GM23338 (cell line): ENCODE results near the gene RAP1B.

Source experiments
- CREB1 ChIP-seq: fragments of 250-450 bp; sonication (Bioruptor Pico); IDR thresholded peaks from 2 replicates; pipeline ENCODE4 v1.5.0; 2020; ENCODE audit warnings: low read depth, mild to moderate bottlenecking, moderate library complexity
- EZH2 ChIP-seq: fragments of 200-600 bp; sonication (generic); IDR thresholded peaks from one replicate; pipeline ENCODE4 v1.8.0; 2017; ENCODE audit warnings: antibody characterized with exemption, mild to moderate bottlenecking, low read depth; ENCODE audit not compliant: unreplicated experiment
- EZH2phosphoT487 ChIP-seq: fragments of 200-600 bp; sonication (generic); IDR thresholded peaks from one replicate; pipeline ENCODE4 v1.8.1; 2018; ENCODE audit warnings: antibody characterized with exemption; ENCODE audit not compliant: unreplicated experiment
- JUNB ChIP-seq: IDR thresholded peaks from one replicate; pipeline ENCODE4 v1.6.1; 2016; ENCODE audit warnings: antibody characterized with exemption; ENCODE audit not compliant: unreplicated experiment
- NANOG ChIP-seq: IDR thresholded peaks from 2 replicates; pipeline ENCODE4 v1.6.1; 2016; ENCODE audit warnings: antibody characterized with exemption, borderline replicate concordance
- POLR2AphosphoS5 ChIP-seq: IDR thresholded peaks from 2 replicates; pipeline ENCODE4 v1.6.1; 2016; ENCODE audit warnings: antibody characterized with exemption, low read depth
- ZNF114 ChIP-seq: fragments of 250-450 bp; sonication (Bioruptor Pico); IDR thresholded peaks from 2 replicates; pipeline ENCODE4 v1.5.0; 2020; ENCODE audit warnings: mild to moderate bottlenecking, moderate library complexity
- TF ChIP-seq, protein P1 (sequence below), 2 experiments: fragments of 200-600 bp in 1 of 2; sonication (generic) in 1 of 2; conservative IDR thresholded peaks; 2 replicates each; pipeline versions ENCODE4 v1.5.1 to v1.6.1; 2016 to 2017; ENCODE audit warnings: antibody characterized with exemption in 2 of 2, low read depth in 2 of 2, mild to moderate bottlenecking in 2 of 2, moderate library complexity in 1 of 2
- TF ChIP-seq, protein P2 (sequence below): IDR thresholded peaks from one replicate; pipeline ENCODE4 v1.6.1; 2018; ENCODE audit warnings: antibody characterized with exemption; ENCODE audit not compliant: unreplicated experiment

DNA sequence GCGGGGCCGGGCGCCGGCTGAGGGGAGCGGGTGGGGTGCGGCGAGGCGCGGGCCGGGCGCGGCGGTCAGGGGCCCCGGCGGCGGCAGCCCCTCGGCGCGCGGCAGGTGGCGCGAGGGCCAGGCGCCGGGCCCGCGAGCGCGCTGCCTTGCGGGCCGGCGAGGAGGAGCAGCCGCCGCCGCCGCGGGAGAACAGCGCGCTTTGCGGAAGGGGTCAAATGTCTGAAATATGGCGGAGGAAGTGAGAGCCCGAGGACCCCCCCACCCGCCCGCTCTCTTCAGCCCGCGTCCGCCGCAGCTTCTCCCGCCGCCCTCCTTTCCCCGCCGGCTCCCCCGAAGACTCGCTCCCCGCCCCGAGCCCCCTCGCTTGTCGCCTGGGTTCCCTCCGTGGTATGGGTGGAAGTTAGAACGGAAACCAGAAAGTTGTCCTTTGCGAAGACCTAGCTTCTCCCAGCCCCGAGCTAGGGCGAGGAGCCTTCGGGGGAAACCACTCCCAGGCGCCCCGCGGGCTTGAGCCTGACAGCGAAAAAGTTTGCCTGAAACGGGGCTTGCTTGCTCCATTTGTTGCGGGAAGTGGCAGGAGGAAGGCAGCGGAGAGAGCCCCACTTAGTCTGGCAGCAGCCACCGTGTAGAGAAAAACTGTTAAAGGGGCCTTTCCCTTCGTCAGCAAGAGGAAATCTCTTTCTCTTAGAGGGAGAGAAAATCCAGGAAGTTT, 551 bp downstream of the RAP1B start:
- TF ChIP-seq, protein P1, sequence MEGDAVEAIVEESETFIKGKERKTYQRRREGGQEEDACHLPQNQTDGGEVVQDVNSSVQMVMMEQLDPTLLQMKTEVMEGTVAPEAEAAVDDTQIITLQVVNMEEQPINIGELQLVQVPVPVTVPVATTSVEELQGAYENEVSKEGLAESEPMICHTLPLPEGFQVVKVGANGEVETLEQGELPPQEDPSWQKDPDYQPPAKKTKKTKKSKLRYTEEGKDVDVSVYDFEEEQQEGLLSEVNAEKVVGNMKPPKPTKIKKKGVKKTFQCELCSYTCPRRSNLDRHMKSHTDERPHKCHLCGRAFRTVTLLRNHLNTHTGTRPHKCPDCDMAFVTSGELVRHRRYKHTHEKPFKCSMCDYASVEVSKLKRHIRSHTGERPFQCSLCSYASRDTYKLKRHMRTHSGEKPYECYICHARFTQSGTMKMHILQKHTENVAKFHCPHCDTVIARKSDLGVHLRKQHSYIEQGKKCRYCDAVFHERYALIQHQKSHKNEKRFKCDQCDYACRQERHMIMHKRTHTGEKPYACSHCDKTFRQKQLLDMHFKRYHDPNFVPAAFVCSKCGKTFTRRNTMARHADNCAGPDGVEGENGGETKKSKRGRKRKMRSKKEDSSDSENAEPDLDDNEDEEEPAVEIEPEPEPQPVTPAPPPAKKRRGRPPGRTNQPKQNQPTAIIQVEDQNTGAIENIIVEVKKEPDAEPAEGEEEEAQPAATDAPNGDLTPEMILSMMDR (conservative IDR thresholded peaks at IDR 0.05; ENCODE audit: low read depth in 2 of 2) = no peak
- TF ChIP-seq POLR2AphosphoS5 (no peak), EZH2 (no peak), EZH2phosphoT487 (no peak), CREB1 (CRISPR knock-in tag) (no peak), JUNB (no peak), ZNF114 (no peak), NANOG (no peak)
- TF ChIP-seq, protein P2, sequence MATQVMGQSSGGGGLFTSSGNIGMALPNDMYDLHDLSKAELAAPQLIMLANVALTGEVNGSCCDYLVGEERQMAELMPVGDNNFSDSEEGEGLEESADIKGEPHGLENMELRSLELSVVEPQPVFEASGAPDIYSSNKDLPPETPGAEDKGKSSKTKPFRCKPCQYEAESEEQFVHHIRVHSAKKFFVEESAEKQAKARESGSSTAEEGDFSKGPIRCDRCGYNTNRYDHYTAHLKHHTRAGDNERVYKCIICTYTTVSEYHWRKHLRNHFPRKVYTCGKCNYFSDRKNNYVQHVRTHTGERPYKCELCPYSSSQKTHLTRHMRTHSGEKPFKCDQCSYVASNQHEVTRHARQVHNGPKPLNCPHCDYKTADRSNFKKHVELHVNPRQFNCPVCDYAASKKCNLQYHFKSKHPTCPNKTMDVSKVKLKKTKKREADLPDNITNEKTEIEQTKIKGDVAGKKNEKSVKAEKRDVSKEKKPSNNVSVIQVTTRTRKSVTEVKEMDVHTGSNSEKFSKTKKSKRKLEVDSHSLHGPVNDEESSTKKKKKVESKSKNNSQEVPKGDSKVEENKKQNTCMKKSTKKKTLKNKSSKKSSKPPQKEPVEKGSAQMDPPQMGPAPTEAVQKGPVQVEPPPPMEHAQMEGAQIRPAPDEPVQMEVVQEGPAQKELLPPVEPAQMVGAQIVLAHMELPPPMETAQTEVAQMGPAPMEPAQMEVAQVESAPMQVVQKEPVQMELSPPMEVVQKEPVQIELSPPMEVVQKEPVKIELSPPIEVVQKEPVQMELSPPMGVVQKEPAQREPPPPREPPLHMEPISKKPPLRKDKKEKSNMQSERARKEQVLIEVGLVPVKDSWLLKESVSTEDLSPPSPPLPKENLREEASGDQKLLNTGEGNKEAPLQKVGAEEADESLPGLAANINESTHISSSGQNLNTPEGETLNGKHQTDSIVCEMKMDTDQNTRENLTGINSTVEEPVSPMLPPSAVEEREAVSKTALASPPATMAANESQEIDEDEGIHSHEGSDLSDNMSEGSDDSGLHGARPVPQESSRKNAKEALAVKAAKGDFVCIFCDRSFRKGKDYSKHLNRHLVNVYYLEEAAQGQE = no peak
